Measurements from ENCODE around the gene MSMB. TPM values are rescaled to one million over a fixed set of nuclear protein-coding genes. Genes with fewer than 3 reads are reported as not detected.

The MSMB gene
- total and polyA plus RNA-seq, 9 of the 15 experiments (the other 6 are each of a cell fraction or from before 2014, with no cell fraction given), result 0.21 to 0.60 TPM; not detected in 7

DNA sequence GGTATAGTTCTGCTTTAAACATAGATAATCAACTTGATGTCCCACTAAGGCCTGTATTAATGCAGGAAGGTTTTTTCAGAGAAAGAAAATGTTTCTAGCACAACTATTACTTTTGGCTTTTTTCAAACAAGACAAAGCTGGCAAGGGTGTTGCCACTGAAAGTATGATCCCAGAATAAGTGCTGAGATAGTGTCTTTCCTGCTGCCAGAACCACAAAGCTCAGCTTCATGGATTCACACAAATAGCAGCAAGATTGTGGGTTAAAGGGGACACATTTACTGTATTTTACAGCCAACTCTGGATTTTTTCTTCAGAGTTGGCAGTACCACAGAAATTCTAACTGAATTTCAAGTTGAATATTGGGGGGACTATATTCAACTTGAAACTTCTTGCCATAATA is 20.0 kb downstream of the MSMB start:
- CTCF ChIA-PET (ENCODE audit: low intra/inter-chr PET ratio), result no interaction called here
- POLR2A ChIA-PET, result interaction anchor here (0.6 to 11.8 kb wide), 2 partner anchors 19 to 26 kb away, joined by 3 to 136 read pairs; no protein-coding TSS in a partner anchor
- Histone ChIP-seq H3K9me3 (replicated peaks; ENCODE audit: control insufficient read depth, insufficient read depth, low read depth, low read length) (no peaks in the 10 kb centered on the region), H4K20me1 (replicated peaks; ENCODE audit: control insufficient read depth, insufficient read depth, low read length) (peaks cover 5% of the 10 kb centered on the region; the same call in 1 of the 2 replicates), H3K9ac (ENCODE audit: insufficient read depth in 1 of 2, low read depth in 2 of 2, low read length in 2 of 2) (peak overlapping the region in 1 of 2 experiments; percentile 15; a peak in 1 of 4 replicates), H2AFZ (ENCODE audit: low read depth, low read length) (no peak overlapping the region), H3K9me1 (ENCODE audit: control insufficient read depth, insufficient read depth, low read length) (peaks cover 3% of the 10 kb centered on the region), H3K36me3 (ENCODE audit: control insufficient read depth, insufficient read depth, low read length) (peaks cover 45% of the 10 kb centered on the region), H3K4me3 (no peak overlapping the region), H3K27me3 (ENCODE audit: control insufficient read depth in 2 of 2, insufficient read depth in 2 of 2, low read length in 2 of 2) (no peaks in the 10 kb centered on the region), H3K27ac (ENCODE audit: extremely low read depth, low read depth, low read length) (peak overlapping the region; percentile 8; the same call in 1 of the 3 replicates), H3K79me2 (ENCODE audit: control insufficient read depth, insufficient read depth, low read length) (peaks cover 94% of the 10 kb centered on the region), H3K4me1 (replicated peaks in 1 of 2; ENCODE audit: control insufficient read depth in 2 of 2, insufficient read depth in 2 of 2, low read length in 2 of 2) (peaks cover 33 to 58% of the 10 kb centered on the region in 2 experiments), H3K4me2 (ENCODE audit: insufficient read depth, low read length) (no peak overlapping the region)
- no peak for FAIRE-seq
- in situ Hi-C loops (cut with MboI), result loop anchor here (5.0 kb wide), 1 partner anchor 564 kb away; no protein-coding TSS in a partner anchor
- DNase-seq (ENCODE audit: extremely low read depth in 1 of 4, low spot score in 3 of 4), result no peak
- no TSS peak for BruUV-seq (replicated peaks)
- intact Hi-C loops (cut with micrococcal nuclease), result loop anchor here (5.0 kb wide), 2 partner anchors 201 to 559 kb away; no protein-coding TSS in a partner anchor
- no peak for ATAC-seq
- TF ChIP-seq, protein P1, sequence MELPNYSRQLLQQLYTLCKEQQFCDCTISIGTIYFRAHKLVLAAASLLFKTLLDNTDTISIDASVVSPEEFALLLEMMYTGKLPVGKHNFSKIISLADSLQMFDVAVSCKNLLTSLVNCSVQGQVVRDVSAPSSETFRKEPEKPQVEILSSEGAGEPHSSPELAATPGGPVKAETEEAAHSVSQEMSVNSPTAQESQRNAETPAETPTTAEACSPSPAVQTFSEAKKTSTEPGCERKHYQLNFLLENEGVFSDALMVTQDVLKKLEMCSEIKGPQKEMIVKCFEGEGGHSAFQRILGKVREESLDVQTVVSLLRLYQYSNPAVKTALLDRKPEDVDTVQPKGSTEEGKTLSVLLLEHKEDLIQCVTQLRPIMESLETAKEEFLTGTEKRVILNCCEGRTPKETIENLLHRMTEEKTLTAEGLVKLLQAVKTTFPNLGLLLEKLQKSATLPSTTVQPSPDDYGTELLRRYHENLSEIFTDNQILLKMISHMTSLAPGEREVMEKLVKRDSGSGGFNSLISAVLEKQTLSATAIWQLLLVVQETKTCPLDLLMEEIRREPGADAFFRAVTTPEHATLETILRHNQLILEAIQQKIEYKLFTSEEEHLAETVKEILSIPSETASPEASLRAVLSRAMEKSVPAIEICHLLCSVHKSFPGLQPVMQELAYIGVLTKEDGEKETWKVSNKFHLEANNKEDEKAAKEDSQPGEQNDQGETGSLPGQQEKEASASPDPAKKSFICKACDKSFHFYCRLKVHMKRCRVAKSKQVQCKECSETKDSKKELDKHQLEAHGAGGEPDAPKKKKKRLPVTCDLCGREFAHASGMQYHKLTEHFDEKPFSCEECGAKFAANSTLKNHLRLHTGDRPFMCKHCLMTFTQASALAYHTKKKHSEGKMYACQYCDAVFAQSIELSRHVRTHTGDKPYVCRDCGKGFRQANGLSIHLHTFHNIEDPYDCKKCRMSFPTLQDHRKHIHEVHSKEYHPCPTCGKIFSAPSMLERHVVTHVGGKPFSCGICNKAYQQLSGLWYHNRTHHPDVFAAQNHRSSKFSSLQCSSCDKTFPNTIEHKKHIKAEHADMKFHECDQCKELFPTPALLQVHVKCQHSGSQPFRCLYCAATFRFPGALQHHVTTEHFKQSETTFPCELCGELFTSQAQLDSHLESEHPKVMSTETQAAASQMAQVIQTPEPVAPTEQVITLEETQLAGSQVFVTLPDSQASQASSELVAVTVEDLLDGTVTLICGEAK (IDR thresholded peaks at IDR 0.05), result no peak
- TF ChIP-seq, protein P1 (CRISPR knock-in tag; IDR thresholded peaks at IDR 0.05), result no peak
- TF ChIP-seq, protein P2, sequence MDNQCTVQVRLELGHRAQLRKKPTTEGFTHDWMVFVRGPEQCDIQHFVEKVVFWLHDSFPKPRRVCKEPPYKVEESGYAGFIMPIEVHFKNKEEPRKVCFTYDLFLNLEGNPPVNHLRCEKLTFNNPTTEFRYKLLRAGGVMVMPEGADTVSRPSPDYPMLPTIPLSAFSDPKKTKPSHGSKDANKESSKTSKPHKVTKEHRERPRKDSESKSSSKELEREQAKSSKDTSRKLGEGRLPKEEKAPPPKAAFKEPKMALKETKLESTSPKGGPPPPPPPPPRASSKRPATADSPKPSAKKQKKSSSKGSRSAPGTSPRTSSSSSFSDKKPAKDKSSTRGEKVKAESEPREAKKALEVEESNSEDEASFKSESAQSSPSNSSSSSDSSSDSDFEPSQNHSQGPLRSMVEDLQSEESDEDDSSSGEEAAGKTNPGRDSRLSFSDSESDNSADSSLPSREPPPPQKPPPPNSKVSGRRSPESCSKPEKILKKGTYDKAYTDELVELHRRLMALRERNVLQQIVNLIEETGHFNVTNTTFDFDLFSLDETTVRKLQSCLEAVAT (IDR thresholded peaks at IDR 0.05), result no peak
- TF ChIP-seq CREB3 (tag; conservative IDR thresholded peaks at IDR 0.05; ENCODE audit: low read depth), result no peak
- TF ChIP-seq, protein P3, sequence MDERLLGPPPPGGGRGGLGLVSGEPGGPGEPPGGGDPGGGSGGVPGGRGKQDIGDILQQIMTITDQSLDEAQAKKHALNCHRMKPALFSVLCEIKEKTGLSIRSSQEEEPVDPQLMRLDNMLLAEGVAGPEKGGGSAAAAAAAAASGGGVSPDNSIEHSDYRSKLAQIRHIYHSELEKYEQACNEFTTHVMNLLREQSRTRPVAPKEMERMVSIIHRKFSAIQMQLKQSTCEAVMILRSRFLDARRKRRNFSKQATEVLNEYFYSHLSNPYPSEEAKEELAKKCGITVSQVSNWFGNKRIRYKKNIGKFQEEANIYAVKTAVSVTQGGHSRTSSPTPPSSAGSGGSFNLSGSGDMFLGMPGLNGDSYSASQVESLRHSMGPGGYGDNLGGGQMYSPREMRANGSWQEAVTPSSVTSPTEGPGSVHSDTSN (CRISPR knock-in tag; IDR thresholded peaks at IDR 0.05; ENCODE audit: low read depth), result no peak
- TF ChIP-seq, protein P3 (tag; conservative IDR thresholded peaks at IDR 0.05; ENCODE audit: low read depth), result no peak
- TF ChIP-seq SOX6 (IDR thresholded peaks at IDR 0.05), result no peak
- TF ChIP-seq GATA2 (CRISPR knock-in tag; IDR thresholded peaks at IDR 0.05), result no peak
